Endodermal cell (in vitro differentiated cells): Measurements from ENCODE around the gene DVL3. TPM values are rescaled to one million over a fixed set of nuclear protein-coding genes. Genes with fewer than 3 reads are reported as not detected.
A peak's percentile ranks its signal among the peaks of the same experiment; 100 is the strongest.

Source experiments
- DNase-seq: peaks from one replicate; pipeline ENCODE4 v3.0.0-alpha.2; 2017
- H3K27ac ChIP-seq: 2 replicates; pipeline ENCODE4 v1.5.1; 2013; ENCODE audit warnings: mild to moderate bottlenecking, low read depth, low read length, moderate library complexity
- H3K27me3 ChIP-seq: 2 replicates; pipeline ENCODE4 v1.6.1; 2013; ENCODE audit warnings: mild to moderate bottlenecking, low read length, moderate library complexity; ENCODE audit not compliant: insufficient read depth, control insufficient read depth, poor library complexity, severe bottlenecking
- H3K36me3 ChIP-seq: 2 replicates; pipeline ENCODE4 v1.7.0; 2013; ENCODE audit warnings: mild to moderate bottlenecking, low read length, moderate library complexity; ENCODE audit not compliant: control insufficient read depth, insufficient read depth
- H3K4me1 ChIP-seq: one replicate; pipeline ENCODE4 v1.7.0; 2013; ENCODE audit warnings: low read length; ENCODE audit not compliant: control insufficient read depth, insufficient read depth
- H3K4me3 ChIP-seq: 2 replicates; pipeline ENCODE4 v1.5.1; 2013; ENCODE audit warnings: mild to moderate bottlenecking, low read length, moderate library complexity
- H3K9ac ChIP-seq: 2 replicates; pipeline ENCODE4 v1.6.1; 2013; ENCODE audit warnings: mild to moderate bottlenecking, low read length, moderate library complexity; ENCODE audit not compliant: poor library complexity, severe bottlenecking; ENCODE audit errors: extremely low read depth
- H3K9me3 ChIP-seq: 2 replicates; pipeline ENCODE4 v1.6.1; 2013; ENCODE audit warnings: mild to moderate bottlenecking, low read length, moderate library complexity; ENCODE audit not compliant: control insufficient read depth
- H3K27ac Mint-ChIP-seq: 2 replicates; pipeline ENCODE4 v1.8.0; 2020; ENCODE audit warnings: mixed read lengths
- H3K27me3 Mint-ChIP-seq: 2 replicates; pipeline ENCODE4 v1.8.0; 2021; ENCODE audit warnings: mild to moderate bottlenecking, mixed read lengths; ENCODE audit not compliant: insufficient read depth
- H3K36me3 Mint-ChIP-seq: 2 replicates; pipeline ENCODE4 v1.8.0; 2020; ENCODE audit warnings: low read depth, mixed read lengths
- H3K4me1 Mint-ChIP-seq: 2 replicates; pipeline ENCODE4 v1.8.0; 2020; ENCODE audit warnings: mixed read lengths
- H3K4me3 Mint-ChIP-seq: 2 replicates; pipeline ENCODE4 v1.8.0; 2020; ENCODE audit warnings: mild to moderate bottlenecking, moderate library complexity, mixed read lengths
- H3K9me3 Mint-ChIP-seq: 2 replicates; pipeline ENCODE4 v1.8.0; 2020; ENCODE audit warnings: mild to moderate bottlenecking, mixed read lengths
- WGBS, 2 experiments: methylation state at CpG; one replicate each; pipeline versions ENCODE4 v1.1.5 to v1.1.7; 2013; ENCODE audit warnings: missing lambda C conversion rate in 2 of 2, mixed read lengths in 1 of 2; ENCODE audit not compliant: insufficient coverage in 1 of 2, insufficient read length in 1 of 2; 5-methylcytosine and 5-hydroxymethylcytosine counted together
- total RNA-seq, 2 donors: library from RNA; stranded (reverse); fragmentation: NEBNext Ultra II Directional in 1 of 2; extraction: Animal tissue kit (Norgen Biotek cat#: 25700) in 1 of 2; gene quantifications; 2 replicates in 1 of 2; 3 replicates in 1 of 2; pipeline ENCODE4 v1.2.1, GENCODE V29; 2021
- TF ChIP-seq, protein P1 (sequence below): fragments of 200-600 bp; sonication (generic); conservative IDR thresholded peaks from 2 replicates; pipeline ENCODE4 v1.5.0; 2021; ENCODE audit warnings: antibody characterized with exemption, mild to moderate bottlenecking

DVL3 gene
- total RNA-seq, 2 donors from 2014 or later, result 90.5 to 95.1 TPM

DNA sequence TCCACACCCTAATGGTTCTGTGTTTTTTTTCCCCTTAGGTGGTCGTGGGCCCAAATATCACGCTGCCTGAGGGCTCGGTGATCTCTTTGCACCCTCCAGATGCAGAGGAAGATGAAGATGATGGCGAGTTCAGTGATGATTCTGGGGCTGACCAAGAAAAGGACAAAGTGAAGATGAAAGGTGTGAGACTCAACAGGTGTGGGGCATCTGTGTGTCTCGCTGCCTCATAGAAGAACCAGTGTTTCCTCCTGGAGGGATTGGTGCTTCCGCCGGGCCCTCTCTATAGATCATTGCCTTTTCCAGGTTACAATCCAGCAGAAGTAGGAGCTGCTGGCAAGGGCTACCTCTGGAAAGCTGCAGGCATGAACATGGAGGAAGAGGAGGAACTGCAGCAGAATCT is 13.0 kb upstream of the DVL3 start:
- Mint-ChIP-seq H3K4me1 (peaks cover 8% of the 10 kb centered on the region), H3K27ac (no peak overlapping the region), H3K9me3 (no peaks in the 10 kb centered on the region), H3K27me3 (no peaks in the 10 kb centered on the region), H3K4me3 (no peak overlapping the region), H3K36me3 (peaks cover 47% of the 10 kb centered on the region)
- no peaks in the 10 kb centered on the region for H3K27me3 ChIP-seq
- H3K9me3 ChIP-seq, result no peaks in the 10 kb centered on the region
- DNase-seq, result no peak
- WGBS, 2 experiments, result 97 to 100% methylated on average over 4 to 7 of the region's 7 CpGs
- peaks cover 65% of the 10 kb centered on the region for H3K36me3 ChIP-seq
- no peak overlapping the region for H3K4me3 ChIP-seq
- H3K9ac ChIP-seq, result no peak overlapping the region
- no peak overlapping the region for H3K27ac ChIP-seq
- no peaks in the 10 kb centered on the region for H3K4me1 ChIP-seq
- TF ChIP-seq, protein P1, sequence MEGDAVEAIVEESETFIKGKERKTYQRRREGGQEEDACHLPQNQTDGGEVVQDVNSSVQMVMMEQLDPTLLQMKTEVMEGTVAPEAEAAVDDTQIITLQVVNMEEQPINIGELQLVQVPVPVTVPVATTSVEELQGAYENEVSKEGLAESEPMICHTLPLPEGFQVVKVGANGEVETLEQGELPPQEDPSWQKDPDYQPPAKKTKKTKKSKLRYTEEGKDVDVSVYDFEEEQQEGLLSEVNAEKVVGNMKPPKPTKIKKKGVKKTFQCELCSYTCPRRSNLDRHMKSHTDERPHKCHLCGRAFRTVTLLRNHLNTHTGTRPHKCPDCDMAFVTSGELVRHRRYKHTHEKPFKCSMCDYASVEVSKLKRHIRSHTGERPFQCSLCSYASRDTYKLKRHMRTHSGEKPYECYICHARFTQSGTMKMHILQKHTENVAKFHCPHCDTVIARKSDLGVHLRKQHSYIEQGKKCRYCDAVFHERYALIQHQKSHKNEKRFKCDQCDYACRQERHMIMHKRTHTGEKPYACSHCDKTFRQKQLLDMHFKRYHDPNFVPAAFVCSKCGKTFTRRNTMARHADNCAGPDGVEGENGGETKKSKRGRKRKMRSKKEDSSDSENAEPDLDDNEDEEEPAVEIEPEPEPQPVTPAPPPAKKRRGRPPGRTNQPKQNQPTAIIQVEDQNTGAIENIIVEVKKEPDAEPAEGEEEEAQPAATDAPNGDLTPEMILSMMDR, result no peak

- TF ChIP-seq, protein P1, result no peak
- Mint-ChIP-seq H3K9me3 (no peaks in the 10 kb centered on the region), H3K4me3 (no peak overlapping the region), H3K4me1 (peaks cover 8% of the 10 kb centered on the region), H3K27me3 (no peaks in the 10 kb centered on the region), H3K27ac (no peak overlapping the region), H3K36me3 (peaks cover 41% of the 10 kb centered on the region)
- Histone ChIP-seq H3K4me3 (no peak overlapping the region), H3K9me3 (no peaks in the 10 kb centered on the region), H3K9ac (no peak overlapping the region), H3K36me3 (peaks cover 57% of the 10 kb centered on the region), H3K27ac (no peak overlapping the region), H3K27me3 (no peaks in the 10 kb centered on the region), H3K4me1 (no peaks in the 10 kb centered on the region)
- 90 to 94% methylated on average over 3 of the region's 3 CpGs for WGBS, 2 experiments
- DNase-seq, result no peak
Measured at GRCh38 chr3:184143327-184143726, 11.8 kb upstream of the DVL3 start.

GRCh38 chr3:184144505-184144904 is 10.7 kb upstream of the DVL3 start:
- WGBS, 2 experiments, result 79 to 97% methylated on average over 3 to 5 of the region's 5 CpGs
- H3K27ac ChIP-seq, result no peak overlapping the region
- no peaks in the 10 kb centered on the region for H3K4me1 ChIP-seq
- H3K9me3 ChIP-seq, result no peaks in the 10 kb centered on the region
- Mint-ChIP-seq H3K36me3 (peaks cover 41% of the 10 kb centered on the region), H3K4me3 (no peak overlapping the region), H3K27ac (peak overlapping the region; percentile 30), H3K4me1 (peaks cover 8% of the 10 kb centered on the region), H3K9me3 (no peaks in the 10 kb centered on the region), H3K27me3 (no peaks in the 10 kb centered on the region)
- no peak overlapping the region for H3K4me3 ChIP-seq
- TF ChIP-seq, protein P1, result no peak
- H3K27me3 ChIP-seq, result no peaks in the 10 kb centered on the region
- H3K36me3 ChIP-seq, result peaks cover 57% of the 10 kb centered on the region
- DNase-seq, result no peak
- H3K9ac ChIP-seq, result no peak overlapping the region
